HepG2 (cell line): ENCODE measurements around the gene GRM7. TPM values are rescaled to one million over a fixed set of nuclear protein-coding genes. Genes with fewer than 3 reads are reported as not detected.

Experiments
- ATAC-seq: fragments of 200-7000 bp; cut with Tn5 transposase; 3 replicates; pipeline ENCODE4 v1.9.1; 2020; ENCODE audit warnings: mild to moderate bottlenecking, moderate library complexity
- BruUV-seq: library from RNA; stranded (reverse); fragments of 400-500 nt; replicated peaks from 2 replicates; lab custom pipeline; 2021; lab: Mats Ljungman, UMichigan
- CTCF ChIA-PET: fragments of 300-600 bp; formaldehyde crosslinking; extraction: SDS; loops from one replicate; lab custom pipeline; 2021; ENCODE audit warnings: low total read pairs, inconsistent platforms, low intra/inter-chr PET ratio; lab: Yijun Ruan, JAX
- POLR2A ChIA-PET: fragments of 350-600 bp; sonication (Branson Sonifier 250); formaldehyde crosslinking; loops from one replicate; lab custom pipeline; 2020; ENCODE audit warnings: antibody characterized with exemption, inconsistent platforms; lab: Yijun Ruan, JAX
- DNase-seq: peaks from one replicate; pipeline ENCODE4 v3.0.0-alpha.2; 2015; ENCODE audit warnings: low spot score
- FAIRE-seq: peaks from 3 replicates; lab custom pipeline; 2011; peaks lifted over from hg19 to GRCh38; lab: Jason Lieb, UNC
- H2AFZ ChIP-seq: one replicate; pipeline ENCODE4 v1.6.1; 2011; ENCODE audit warnings: low read length, inconsistent platforms
- H3K27ac ChIP-seq: fragments of 300-600 bp; 3 replicates; pipeline ENCODE4 v1.8.0; 2011; ENCODE audit warnings: mixed run types, mild to moderate bottlenecking, mixed read lengths, low read length, inconsistent platforms; ENCODE audit not compliant: insufficient read depth; ENCODE audit errors: extremely low read length
- H3K27me3 ChIP-seq, 2 experiments: fragments of 200-600 bp in 1 of 2; 2 replicates in 1 of 2; 3 replicates in 1 of 2; pipeline versions ENCODE4 v1.6.0 to v1.8.0; 2011; ENCODE audit warnings: low read length in 2 of 2, mild to moderate bottlenecking in 2 of 2, moderate library complexity in 2 of 2, inconsistent platforms in 1 of 2; ENCODE audit not compliant: insufficient read depth in 2 of 2, control insufficient read depth in 1 of 2
- H3K36me3 ChIP-seq, 2 experiments: fragments of 200-600 bp in 1 of 2; replicated peaks in 1 of 2; 2 replicates in 1 of 2; 3 replicates in 1 of 2; pipeline versions ENCODE4 v1.5.1 to v1.8.0; 2011; ENCODE audit warnings: low read length in 2 of 2, inconsistent platforms in 1 of 2; ENCODE audit not compliant: insufficient read depth in 2 of 2, control insufficient read depth in 1 of 2
- H3K4me1 ChIP-seq: 2 replicates; pipeline ENCODE4 v1.5.1; 2012; ENCODE audit warnings: low read length, inconsistent platforms; ENCODE audit not compliant: insufficient read depth
- H3K4me2 ChIP-seq: 2 replicates; pipeline ENCODE4 v1.6.0; 2011; ENCODE audit warnings: low read depth, low read length, inconsistent platforms
- H3K4me3 ChIP-seq, 3 experiments: fragments of 200-600 bp in 1 of 3; sonication (generic), shearing (Covaris generic) in 1 of 3; replicated peaks in 1 of 3; 2 replicates each; pipeline ENCODE4 v1.5.1; 2011 to 2016; ENCODE audit warnings: low read length in 3 of 3, inconsistent platforms in 2 of 3, low read depth in 2 of 3, mild to moderate bottlenecking in 2 of 3, control low read depth in 1 of 3, mixed read lengths in 1 of 3; ENCODE audit not compliant: insufficient read depth in 1 of 3
- H3K79me2 ChIP-seq: one replicate; pipeline ENCODE4 v1.6.1; 2011; ENCODE audit warnings: low read length, inconsistent platforms; ENCODE audit not compliant: insufficient read depth
- H3K9ac ChIP-seq: 2 replicates; pipeline ENCODE4 v1.6.0; 2011; ENCODE audit warnings: mild to moderate bottlenecking, low read depth, low read length, inconsistent platforms; ENCODE audit not compliant: insufficient read depth
- H3K9me3 ChIP-seq: 2 replicates; pipeline ENCODE4 v1.5.1; 2012; ENCODE audit warnings: mild to moderate bottlenecking, low read length
- H4K20me1 ChIP-seq: 2 replicates; pipeline ENCODE4 v1.6.0; 2011; ENCODE audit warnings: inconsistent platforms, mild to moderate bottlenecking, low read length, moderate library complexity; ENCODE audit not compliant: insufficient read depth
- CAMTA2 ChIP-seq: sonication (generic); formaldehyde crosslinking; IDR thresholded peaks from 2 replicates; pipeline ENCODE4 v1.4.0; 2020; ENCODE audit warnings: mild to moderate bottlenecking, missing genetic modification reagents, borderline replicate concordance
- CC2D1A ChIP-seq: sonication (generic); formaldehyde crosslinking; IDR thresholded peaks from 2 replicates; pipeline ENCODE4 v1.8.1; 2023; ENCODE audit warnings: mild to moderate bottlenecking, missing genetic modification reagents
- HMG20A ChIP-seq: IDR thresholded peaks from 2 replicates; pipeline ENCODE4 v1.6.1; 2016; ENCODE audit warnings: borderline replicate concordance
- HNF1A ChIP-seq, 2 experiments: sonication (generic) in 1 of 2; formaldehyde crosslinking in 1 of 2; IDR thresholded peaks; 2 replicates each; pipeline versions ENCODE4 v1.4.0 to v1.6.1; 2016 to 2020; ENCODE audit warnings: borderline replicate concordance in 1 of 2, low read depth in 1 of 2, mild to moderate bottlenecking in 1 of 2, missing genetic modification reagents in 1 of 2
- KLF11 ChIP-seq: IDR thresholded peaks from 2 replicates; pipeline ENCODE4 v1.6.1; 2016; ENCODE audit warnings: missing compliant biosample characterization
- NKX3-1 ChIP-seq: sonication (generic); formaldehyde crosslinking; IDR thresholded peaks from 2 replicates; pipeline ENCODE4 v1.5.0; 2020; ENCODE audit warnings: missing genetic modification reagents
- RFX1 ChIP-seq: fragments of 450-650 bp; IDR thresholded peaks from 2 replicates; pipeline ENCODE4 v1.6.1; 2017
- ZBTB34 ChIP-seq: sonication (generic); formaldehyde crosslinking; IDR thresholded peaks from 2 replicates; pipeline ENCODE4 v1.8.0; 2022; ENCODE audit warnings: mild to moderate bottlenecking, missing genetic modification reagents
- ZNF234 ChIP-seq: sonication (generic); formaldehyde crosslinking; conservative IDR thresholded peaks from 2 replicates; pipeline ENCODE4 v1.5.1; 2020; ENCODE audit warnings: mild to moderate bottlenecking, missing genetic modification reagents
- ZNF235 ChIP-seq: sonication (generic); formaldehyde crosslinking; IDR thresholded peaks from 2 replicates; pipeline ENCODE4 v1.8.1; 2023; ENCODE audit warnings: mild to moderate bottlenecking, missing genetic modification reagents, borderline replicate concordance
- ZNF275 ChIP-seq: sonication (generic); formaldehyde crosslinking; IDR thresholded peaks from 2 replicates; pipeline ENCODE4 v1.8.0; 2022; ENCODE audit warnings: missing genetic modification reagents, mild to moderate bottlenecking, inconsistent platforms, borderline replicate concordance
- ZNF562 ChIP-seq: sonication (generic); formaldehyde crosslinking; IDR thresholded peaks from 2 replicates; pipeline ENCODE4 v1.8.0; 2022; ENCODE audit warnings: missing genetic modification reagents, borderline replicate concordance
- ZNF577 ChIP-seq: sonication (generic); formaldehyde crosslinking; IDR thresholded peaks from 2 replicates; pipeline ENCODE4 v1.4.0; 2020; ENCODE audit warnings: mild to moderate bottlenecking, low read depth, missing genetic modification reagents, borderline replicate concordance
- ZNF580 ChIP-seq: IDR thresholded peaks from 2 replicates; pipeline ENCODE4 v1.6.1; 2016; ENCODE audit warnings: low read depth, borderline replicate concordance
- WGBS: methylation state at CpG from one replicate; pipeline ENCODE4 v1.1.6; 2017; ENCODE audit warnings: low lambda C conversion rate; 5-methylcytosine and 5-hydroxymethylcytosine counted together
- in situ Hi-C: cut with HindIII; loops from 2 replicates; pipeline ENCODE4 v1.10.0; 2017; ENCODE audit warnings: low pct_unique_long_range_greater_than_20kb; ENCODE audit not compliant: extremely low pct_ligation_motif_present
- intact Hi-C: fragments of 100-400 bp; cut with micrococcal nuclease; formaldehyde crosslinking; loops from one replicate; pipeline ENCODE4 v1.10.0; 2022; ENCODE audit not compliant: unreplicated experiment
- polyA plus RNA-seq, 8 experiments: library from polyadenylated mRNA; depleted of rRNA in 3 of 8; stranded (reverse) in 7 of 8; unstranded in 1 of 8; fragments of >200 nt; fragmentation: Illumina TruSeq in 4 of 8; extraction: Trizol in 4 of 8; gene quantifications; 2 replicates each; pipeline versions ENCODE4 v1.2.1 to v1.2.3, GENCODE V29; 2011 to 2016; ENCODE audit warnings: low read depth in 4 of 8, missing spikeins in 1 of 8, mixed read lengths in 1 of 8; ENCODE audit not compliant: insufficient read depth in 1 of 8
- total RNA-seq, 5 experiments: library from RNA; depleted of rRNA; stranded (reverse); fragments of >200 nt; fragmentation: Illumina TruSeq; extraction: Trizol; gene quantifications; 2 replicates each; pipeline ENCODE4 v1.2.3, GENCODE V29; 2016; ENCODE audit warnings: low read depth in 1 of 5

The GRM7 gene
- total and polyA plus RNA-seq, 2 of the 13 experiments (the other 11 are each of a cell fraction or from before 2014, with no cell fraction given): not detected

GRCh38 chr3:7682822-7683229 is 821.9 kb downstream of the GRM7 start:
- no peak for FAIRE-seq
- H3K4me1 ChIP-seq: no peaks in the 10 kb centered on the region

More at GRCh38 chr3:7682822-7683229, 821.9 kb downstream of the GRM7 start:
- intact Hi-C loops: no loop called here
- in situ Hi-C loops: no loop called here
- no peak overlapping the region for H3K27ac ChIP-seq
- WGBS: 32% methylated on average over 4 of the region's 4 CpGs
- no peak for TF ChIP-seq RFX1
- TF ChIP-seq ZNF562 (CRISPR knock-in tag): no peak
- TF ChIP-seq HNF1A (IDR thresholded peaks at IDR 0.05; ENCODE audit: low read depth): no peak
- no peak for TF ChIP-seq HNF1A (CRISPR knock-in tag; IDR thresholded peaks at IDR 0.05; ENCODE audit: borderline replicate concordance)
- TF ChIP-seq ZNF275 (CRISPR knock-in tag): no peak
- no peak for TF ChIP-seq ZBTB34 (CRISPR knock-in tag)
- TF ChIP-seq HMG20A: no peak
- no peak for TF ChIP-seq ZNF577
- no peak for TF ChIP-seq ZNF235 (CRISPR knock-in tag)
- TF ChIP-seq CAMTA2: no peak
- TF ChIP-seq ZNF580: no peak
- TF ChIP-seq CC2D1A: no peak
- no peak for TF ChIP-seq KLF11
- no peak for TF ChIP-seq ZNF234 (CRISPR knock-in tag)
- TF ChIP-seq NKX3-1 (CRISPR knock-in tag): no peak
- no peak for DNase-seq
- H3K4me3 ChIP-seq: no peak overlapping the region
- H3K36me3 ChIP-seq: no peaks in the 10 kb centered on the region
- no peak overlapping the region for H2AFZ ChIP-seq
- ChIA-PET POLR2A (no interaction called here), CTCF (no interaction called here)
- H3K27me3 ChIP-seq: no peaks in the 10 kb centered on the region
- H3K79me2 ChIP-seq: no peaks in the 10 kb centered on the region
- no peak overlapping the region for H3K4me2 ChIP-seq
- no peaks in the 10 kb centered on the region for H4K20me1 ChIP-seq
- ATAC-seq: no peak
- peaks cover 72% of the 10 kb centered on the region for H3K9me3 ChIP-seq
- no TSS peak for BruUV-seq
- no peak overlapping the region for H3K9ac ChIP-seq
